GM12872 (cell line): ENCODE results near the gene PCCA.

Experiments used
- TF ChIP-seq, protein P1 (sequence below): IDR thresholded peaks from 3 replicates; pipeline ENCODE4 v1.5.1; 2011; ENCODE audit warnings: low read depth, mild to moderate bottlenecking, low read length, moderate library complexity; ENCODE audit not compliant: insufficient read depth

The PCCA gene

GRCh38 chr13:100434010-100434763 lies 345.3 kb downstream of the PCCA start:
- TF ChIP-seq, protein P1, sequence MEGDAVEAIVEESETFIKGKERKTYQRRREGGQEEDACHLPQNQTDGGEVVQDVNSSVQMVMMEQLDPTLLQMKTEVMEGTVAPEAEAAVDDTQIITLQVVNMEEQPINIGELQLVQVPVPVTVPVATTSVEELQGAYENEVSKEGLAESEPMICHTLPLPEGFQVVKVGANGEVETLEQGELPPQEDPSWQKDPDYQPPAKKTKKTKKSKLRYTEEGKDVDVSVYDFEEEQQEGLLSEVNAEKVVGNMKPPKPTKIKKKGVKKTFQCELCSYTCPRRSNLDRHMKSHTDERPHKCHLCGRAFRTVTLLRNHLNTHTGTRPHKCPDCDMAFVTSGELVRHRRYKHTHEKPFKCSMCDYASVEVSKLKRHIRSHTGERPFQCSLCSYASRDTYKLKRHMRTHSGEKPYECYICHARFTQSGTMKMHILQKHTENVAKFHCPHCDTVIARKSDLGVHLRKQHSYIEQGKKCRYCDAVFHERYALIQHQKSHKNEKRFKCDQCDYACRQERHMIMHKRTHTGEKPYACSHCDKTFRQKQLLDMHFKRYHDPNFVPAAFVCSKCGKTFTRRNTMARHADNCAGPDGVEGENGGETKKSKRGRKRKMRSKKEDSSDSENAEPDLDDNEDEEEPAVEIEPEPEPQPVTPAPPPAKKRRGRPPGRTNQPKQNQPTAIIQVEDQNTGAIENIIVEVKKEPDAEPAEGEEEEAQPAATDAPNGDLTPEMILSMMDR: no peak

DNA sequence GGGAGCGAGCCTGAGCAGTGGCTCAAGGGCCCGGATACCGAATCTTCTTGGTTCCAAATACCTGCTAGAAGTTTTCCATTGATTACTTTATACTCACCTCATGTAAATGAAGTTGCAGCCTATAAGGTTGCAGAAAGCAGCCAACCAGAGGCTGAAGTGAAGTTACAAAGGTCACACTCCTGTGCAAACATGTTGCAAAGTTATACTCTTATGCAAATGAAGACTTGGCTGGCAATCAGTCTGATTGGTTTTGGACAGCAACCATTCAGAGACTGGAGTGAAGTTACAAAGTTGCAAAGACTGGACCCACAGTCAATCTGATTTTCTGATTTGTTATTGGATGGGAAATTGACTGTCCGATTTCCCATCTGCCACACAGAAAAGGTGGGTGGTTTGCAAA lies 347.2 kb downstream of the PCCA start:
- TF ChIP-seq, protein P1: no peak

DNA sequence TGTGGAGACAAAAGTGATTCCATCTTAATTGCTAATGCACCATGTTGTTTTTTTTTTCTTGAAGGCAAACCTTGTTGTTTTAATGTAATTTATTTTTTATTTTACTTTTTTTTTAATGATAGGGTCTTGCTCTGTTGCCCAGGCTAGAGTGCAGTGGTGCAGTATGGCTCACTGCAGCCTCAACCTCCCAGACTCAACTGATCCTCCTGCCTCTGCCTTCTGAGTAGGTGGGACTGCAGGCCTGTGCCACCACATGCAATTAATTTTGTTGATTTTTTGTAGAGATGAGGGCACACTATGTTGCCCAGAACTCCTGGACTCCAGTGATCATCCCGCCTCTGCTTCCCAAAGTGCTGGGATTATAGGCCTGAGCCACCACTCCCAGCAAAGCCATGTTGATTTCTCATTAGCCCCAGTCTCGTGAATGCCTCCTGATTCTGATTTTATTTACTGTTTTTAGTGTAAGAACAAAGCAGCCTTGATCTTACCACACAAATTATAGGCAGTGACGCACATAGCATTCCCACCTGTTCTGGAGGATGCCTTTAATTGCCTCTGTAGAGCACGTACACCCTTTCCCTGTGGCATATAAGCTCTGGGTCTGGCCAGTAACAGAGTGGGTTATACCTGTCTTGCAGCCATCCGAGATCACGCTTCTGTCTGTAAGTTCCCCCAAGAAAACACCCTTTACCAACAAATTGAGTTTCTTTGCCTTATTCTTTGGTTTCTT lies 349.3 kb downstream of the PCCA start:
- TF ChIP-seq, protein P1: no peak

- TF ChIP-seq, protein P1: no peak
These were observed 350.5 kb downstream of the PCCA start for GRCh38 chr13:100439247-100439970.

- TF ChIP-seq, protein P1: no peak
These were observed 352.0 kb downstream of the PCCA start for GRCh38 chr13:100440751-100441425.

- TF ChIP-seq, protein P1: no peak
These were observed 353.4 kb downstream of the PCCA start for GRCh38 chr13:100442095-100442832.
